Measurements from ENCODE around the gene NR5A1.

The NR5A1 gene

DNA sequence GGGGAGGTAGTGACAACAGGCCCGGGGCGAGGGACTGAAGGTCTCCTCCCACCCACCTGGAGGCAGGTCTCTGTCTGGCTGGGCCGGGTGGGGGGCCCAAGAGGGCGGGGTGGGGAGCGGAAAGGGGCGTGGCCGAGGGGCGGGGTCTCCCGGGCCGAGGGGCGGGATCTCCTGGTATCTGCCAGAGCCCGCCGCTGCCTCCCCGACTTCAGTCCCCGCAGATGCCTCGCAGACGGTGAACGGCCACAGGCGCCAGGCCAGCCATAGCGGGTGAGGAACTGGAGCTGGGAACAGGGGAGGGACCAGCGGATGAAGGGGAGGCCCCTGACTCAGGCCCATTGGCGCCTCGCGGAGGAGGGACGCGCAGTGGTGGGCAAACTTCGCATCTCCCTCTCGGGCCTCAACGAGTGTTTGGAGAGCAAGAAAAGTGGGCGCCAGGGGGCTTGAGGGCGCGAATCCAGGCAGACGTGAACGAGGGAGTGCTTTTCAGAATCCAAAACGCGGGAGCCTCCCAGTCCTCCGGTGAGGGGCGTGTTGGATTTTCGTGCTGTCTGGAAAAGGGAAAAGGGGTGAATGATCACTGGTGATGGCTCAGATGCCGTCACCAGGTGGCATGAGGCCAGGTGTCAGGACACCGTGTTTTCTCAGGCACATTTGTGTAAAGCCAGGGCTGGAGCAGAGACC, 56.8 kb downstream of the NR5A1 start, which contains the start of gene ADGRD2:
Gene ADGRD2, plus strand, starts transcription at position 211 of the 684 bp plus-strand sequence. CDS start 1,216 bp downstream, outside the sequence.
- H3K4me3 ChIP-seq (ENCODE audit: low read depth, low read length), result no peak within 1 kb of the TSS
- TF ChIP-seq, protein P1, sequence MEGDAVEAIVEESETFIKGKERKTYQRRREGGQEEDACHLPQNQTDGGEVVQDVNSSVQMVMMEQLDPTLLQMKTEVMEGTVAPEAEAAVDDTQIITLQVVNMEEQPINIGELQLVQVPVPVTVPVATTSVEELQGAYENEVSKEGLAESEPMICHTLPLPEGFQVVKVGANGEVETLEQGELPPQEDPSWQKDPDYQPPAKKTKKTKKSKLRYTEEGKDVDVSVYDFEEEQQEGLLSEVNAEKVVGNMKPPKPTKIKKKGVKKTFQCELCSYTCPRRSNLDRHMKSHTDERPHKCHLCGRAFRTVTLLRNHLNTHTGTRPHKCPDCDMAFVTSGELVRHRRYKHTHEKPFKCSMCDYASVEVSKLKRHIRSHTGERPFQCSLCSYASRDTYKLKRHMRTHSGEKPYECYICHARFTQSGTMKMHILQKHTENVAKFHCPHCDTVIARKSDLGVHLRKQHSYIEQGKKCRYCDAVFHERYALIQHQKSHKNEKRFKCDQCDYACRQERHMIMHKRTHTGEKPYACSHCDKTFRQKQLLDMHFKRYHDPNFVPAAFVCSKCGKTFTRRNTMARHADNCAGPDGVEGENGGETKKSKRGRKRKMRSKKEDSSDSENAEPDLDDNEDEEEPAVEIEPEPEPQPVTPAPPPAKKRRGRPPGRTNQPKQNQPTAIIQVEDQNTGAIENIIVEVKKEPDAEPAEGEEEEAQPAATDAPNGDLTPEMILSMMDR (IDR thresholded peaks at IDR 0.05; ENCODE audit: low read depth, low read length), result no peak
- in situ Hi-C loops (cut with HindIII; ENCODE audit: low sequenced_read_pairs), result no loop called here
- DNase-seq (ENCODE audit: low read depth, low spot score), result peak; percentile 9

GRCh38 chr9:124449381-124450151, 57.6 kb downstream of the NR5A1 start:
- no peak overlapping the region for H3K4me3 ChIP-seq (ENCODE audit: low read depth, low read length)
- DNase-seq (ENCODE audit: low read depth, low spot score), result no peak
- TF ChIP-seq, protein P1 (IDR thresholded peaks at IDR 0.05; ENCODE audit: low read depth, low read length), result no peak
- in situ Hi-C loops (cut with HindIII; ENCODE audit: low sequenced_read_pairs), result no loop called here

GRCh38 chr9:124448019-124448418, 59.2 kb downstream of the NR5A1 start:
- in situ Hi-C loops (cut with HindIII; ENCODE audit: low sequenced_read_pairs), result no loop called here
- DNase-seq (ENCODE audit: low read depth, low spot score), result no peak
- TF ChIP-seq, protein P1 (IDR thresholded peaks at IDR 0.05; ENCODE audit: low read depth, low read length), result no peak
- H3K4me3 ChIP-seq (ENCODE audit: low read depth, low read length), result no peak overlapping the region

DNA sequence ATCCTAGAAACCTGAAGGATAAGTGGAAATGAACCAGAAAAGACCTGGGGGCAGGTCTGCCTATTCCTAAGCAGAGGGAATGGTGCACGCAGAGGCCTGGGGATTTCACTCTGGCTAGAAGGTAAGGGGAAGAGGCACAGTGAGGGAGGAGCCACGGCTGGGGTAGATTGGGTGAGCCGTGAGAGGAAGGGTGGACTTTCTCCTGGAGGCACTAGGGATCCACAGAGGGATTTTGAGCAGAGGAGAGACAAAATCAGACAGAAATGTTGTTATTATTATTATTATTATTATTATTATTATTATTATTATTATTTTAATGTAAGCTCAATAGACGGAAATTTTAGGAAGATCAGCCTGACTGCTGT, 59.9 kb downstream of the NR5A1 start:
- TF ChIP-seq, protein P1 (IDR thresholded peaks at IDR 0.05; ENCODE audit: low read depth, low read length), result no peak
- DNase-seq (ENCODE audit: low read depth, low spot score), result no peak
- H3K4me3 ChIP-seq (ENCODE audit: low read depth, low read length), result no peak overlapping the region
- in situ Hi-C loops (cut with HindIII; ENCODE audit: low sequenced_read_pairs), result no loop called here

DNA sequence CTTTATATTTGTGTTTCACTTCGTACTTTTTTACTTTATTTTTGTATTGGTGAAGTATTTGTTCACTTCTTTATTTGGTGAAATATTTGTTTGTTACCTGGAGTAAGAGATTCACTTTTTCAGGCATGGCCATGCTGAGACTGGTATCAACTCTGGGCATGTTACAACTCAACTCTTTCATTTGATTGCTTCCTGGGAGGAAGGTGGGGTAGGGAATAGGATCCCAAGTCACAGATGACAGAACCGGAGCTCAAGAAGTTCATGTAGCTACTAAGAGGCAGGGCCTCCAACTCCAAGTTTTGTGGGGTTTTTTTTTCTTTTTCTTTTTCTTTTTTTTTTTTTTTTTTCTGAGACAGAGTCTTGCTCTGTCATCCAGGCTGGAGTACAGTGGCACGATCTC, 63.0 kb downstream of the NR5A1 start:
- TF ChIP-seq, protein P1 (IDR thresholded peaks at IDR 0.05; ENCODE audit: low read depth, low read length), result no peak
- no peak for DNase-seq (ENCODE audit: low read depth, low spot score)
- H3K4me3 ChIP-seq (ENCODE audit: low read depth, low read length), result no peak overlapping the region
- in situ Hi-C loops (cut with HindIII; ENCODE audit: low sequenced_read_pairs), result no loop called here

DNA sequence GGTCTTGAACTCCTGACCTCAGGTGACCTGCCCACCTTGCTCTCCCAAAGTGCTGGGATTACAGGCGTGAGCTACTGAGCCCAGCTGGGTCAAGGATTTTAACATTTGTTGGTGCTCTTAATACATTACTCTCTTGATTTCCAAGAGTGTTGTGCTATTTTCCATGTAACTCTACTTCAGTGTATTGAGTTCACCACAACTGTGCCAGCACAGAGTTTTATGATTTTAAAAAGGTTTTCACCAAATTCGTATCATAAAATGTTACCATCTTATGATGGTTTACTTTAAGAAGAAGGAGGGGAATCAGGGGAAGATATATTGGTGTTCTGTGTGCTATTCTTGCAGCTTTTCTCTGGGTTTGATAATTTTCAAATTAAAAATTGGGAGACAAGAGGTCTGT, 63.6 kb downstream of the NR5A1 start:
- in situ Hi-C loops (cut with HindIII; ENCODE audit: low sequenced_read_pairs), result no loop called here
- H3K4me3 ChIP-seq (ENCODE audit: low read depth, low read length), result no peak overlapping the region
- no peak for DNase-seq (ENCODE audit: low read depth, low spot score)
- TF ChIP-seq, protein P1 (IDR thresholded peaks at IDR 0.05; ENCODE audit: low read depth, low read length), result no peak
